ENCODE results near the gene SEMA4D. TPM values are rescaled to one million over a fixed set of nuclear protein-coding genes. Genes with fewer than 3 reads are reported as not detected.
A peak's percentile ranks its signal among the peaks of the same experiment; 100 is the strongest.

The SEMA4D gene
- total RNA-seq, 1 donor: 0.72 TPM

DNA sequence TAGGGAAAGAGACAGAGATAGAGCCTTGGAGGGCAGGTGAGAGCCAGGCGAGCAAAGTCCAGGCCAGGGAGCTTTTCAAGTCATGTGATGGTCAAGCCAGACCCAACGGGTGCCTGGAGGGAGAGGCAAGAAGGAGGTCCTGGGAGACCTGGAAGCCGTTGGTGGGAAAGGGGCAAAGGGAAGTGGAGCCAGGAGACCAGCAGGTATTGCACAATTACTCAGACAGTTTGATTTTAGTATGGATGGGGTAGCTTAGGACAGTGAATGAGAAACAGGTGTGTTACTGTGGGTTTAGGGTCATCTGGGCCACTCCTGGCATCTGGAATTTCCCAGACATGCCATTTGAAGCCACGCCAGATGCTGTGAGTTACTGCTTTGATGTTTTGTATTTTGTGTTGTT lies 174.5 kb downstream of the SEMA4D start:
- Histone ChIP-seq H3K4me3 (ENCODE audit: insufficient read depth, low read length) (no peak overlapping the region), H4K20me1 (ENCODE audit: insufficient read depth, low read length) (no peaks in the 10 kb centered on the region), H2AFZ (ENCODE audit: low read length) (no peak overlapping the region), H3K27ac (ENCODE audit: low read depth, low read length) (no peak overlapping the region), H3K4me1 (ENCODE audit: insufficient read depth, low read length) (peaks cover 11% of the 10 kb centered on the region), H3K27me3 (ENCODE audit: insufficient read depth, low read length) (no peaks in the 10 kb centered on the region), H3K36me3 (ENCODE audit: insufficient read depth, low read length) (peaks cover 25% of the 10 kb centered on the region), H3K79me2 (ENCODE audit: insufficient read depth, low read length) (peaks cover 61% of the 10 kb centered on the region), H3K4me2 (ENCODE audit: insufficient read depth, low read length) (no peak overlapping the region), H3K9me3 (ENCODE audit: low read depth, low read length) (no peaks in the 10 kb centered on the region)
- no peak for DNase-seq (ENCODE audit: insufficient read length, low spot score, missing footprints)
- TF ChIP-seq, protein P1, sequence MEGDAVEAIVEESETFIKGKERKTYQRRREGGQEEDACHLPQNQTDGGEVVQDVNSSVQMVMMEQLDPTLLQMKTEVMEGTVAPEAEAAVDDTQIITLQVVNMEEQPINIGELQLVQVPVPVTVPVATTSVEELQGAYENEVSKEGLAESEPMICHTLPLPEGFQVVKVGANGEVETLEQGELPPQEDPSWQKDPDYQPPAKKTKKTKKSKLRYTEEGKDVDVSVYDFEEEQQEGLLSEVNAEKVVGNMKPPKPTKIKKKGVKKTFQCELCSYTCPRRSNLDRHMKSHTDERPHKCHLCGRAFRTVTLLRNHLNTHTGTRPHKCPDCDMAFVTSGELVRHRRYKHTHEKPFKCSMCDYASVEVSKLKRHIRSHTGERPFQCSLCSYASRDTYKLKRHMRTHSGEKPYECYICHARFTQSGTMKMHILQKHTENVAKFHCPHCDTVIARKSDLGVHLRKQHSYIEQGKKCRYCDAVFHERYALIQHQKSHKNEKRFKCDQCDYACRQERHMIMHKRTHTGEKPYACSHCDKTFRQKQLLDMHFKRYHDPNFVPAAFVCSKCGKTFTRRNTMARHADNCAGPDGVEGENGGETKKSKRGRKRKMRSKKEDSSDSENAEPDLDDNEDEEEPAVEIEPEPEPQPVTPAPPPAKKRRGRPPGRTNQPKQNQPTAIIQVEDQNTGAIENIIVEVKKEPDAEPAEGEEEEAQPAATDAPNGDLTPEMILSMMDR (IDR thresholded peaks at IDR 0.05; ENCODE audit: extremely low read depth, low read depth, low read length): no peak

DNA sequence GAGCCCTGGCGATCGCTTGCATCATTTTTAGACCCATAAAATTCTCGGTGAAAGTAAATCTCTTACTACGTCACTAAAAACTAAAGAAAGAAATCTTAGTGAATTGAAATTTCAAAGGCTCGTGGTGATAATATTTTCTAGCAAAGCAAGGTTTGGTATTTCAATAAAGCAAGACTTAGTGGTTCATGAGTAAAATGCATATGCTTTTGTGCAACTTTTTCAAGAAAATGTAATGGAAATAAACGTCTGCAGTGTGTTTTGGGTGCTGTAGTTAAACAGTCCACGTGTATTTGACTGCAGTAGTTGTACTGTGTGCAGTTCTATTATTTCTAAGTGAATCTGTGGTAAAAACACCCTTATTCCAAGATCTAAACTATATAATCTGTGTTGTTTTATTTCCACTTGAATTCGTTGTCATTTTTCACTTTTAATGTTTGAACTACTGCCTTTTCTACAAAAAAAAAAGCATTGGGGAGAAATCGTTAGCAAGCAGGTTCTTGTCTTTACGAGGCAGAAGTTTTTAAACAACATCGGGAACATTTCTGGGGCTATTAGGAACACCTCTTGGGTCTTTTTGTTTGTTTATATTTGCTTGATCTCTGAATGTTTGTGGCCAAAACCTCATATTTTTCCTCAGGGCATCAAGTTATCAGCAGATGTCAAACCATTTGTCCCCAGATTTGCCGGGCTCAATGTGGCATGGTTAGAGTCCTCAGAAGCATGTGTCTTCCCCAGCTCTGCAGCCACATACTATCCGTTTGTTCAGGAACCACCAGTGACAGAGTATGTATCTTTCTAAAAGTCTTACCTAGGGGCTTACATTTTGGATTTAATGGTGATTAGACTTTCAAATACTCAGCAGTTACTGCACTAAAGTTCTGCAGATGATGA lies 178.7 kb downstream of the SEMA4D start:
- Histone ChIP-seq H3K27ac (ENCODE audit: low read depth, low read length) (peak overlapping the region; percentile 96), H2AFZ (ENCODE audit: low read length) (peak overlapping the region; percentile 52)

DNA sequence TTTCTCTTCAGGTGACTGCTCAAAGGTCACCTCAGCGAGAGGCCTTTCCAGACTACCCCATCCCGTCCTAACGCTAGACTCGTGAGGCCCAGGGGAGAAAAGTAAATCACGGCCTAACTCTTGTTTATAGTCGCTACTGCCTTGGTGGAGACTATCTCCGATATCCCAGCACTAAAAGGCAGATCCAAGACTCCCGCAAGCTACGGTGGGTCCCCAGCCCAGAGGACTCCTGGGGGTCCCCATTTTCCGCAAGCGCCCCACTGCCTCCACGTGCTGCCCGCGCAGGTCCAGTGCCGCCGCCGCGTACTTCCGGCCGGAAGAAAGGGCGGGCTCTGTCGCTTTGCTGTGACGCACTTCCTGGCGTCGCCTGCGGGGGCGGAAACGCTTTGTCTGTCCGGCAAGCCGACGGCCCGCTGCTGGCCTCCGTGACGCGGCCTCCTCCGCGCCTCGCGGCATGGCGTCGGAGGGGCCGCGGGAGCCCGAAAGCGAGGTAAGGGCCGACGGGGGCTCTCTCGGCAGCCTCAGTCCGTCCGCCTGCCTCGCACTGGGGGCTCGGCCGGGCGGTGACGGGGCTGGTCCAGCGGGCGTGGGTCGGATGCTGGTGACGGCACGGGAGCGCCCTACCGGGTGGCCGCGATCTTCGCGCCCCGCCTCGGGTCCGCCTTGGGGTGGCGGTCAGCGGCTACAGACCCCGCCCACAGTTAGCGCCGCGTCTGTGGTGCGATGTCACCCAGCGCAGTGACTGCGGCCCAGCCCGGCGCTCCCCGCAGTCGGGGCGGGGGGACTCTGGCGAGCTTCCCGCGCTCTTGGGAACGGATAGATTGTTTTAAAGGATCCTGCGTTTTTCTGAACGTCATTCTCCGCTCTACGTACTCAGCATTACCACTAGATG lies 179.5 kb downstream of the SEMA4D start, which contains the start of gene SECISBP2:
Gene SECISBP2 (plus strand): TSS at position 378 of the 892 bp plus-strand sequence. CDS start 77 bp downstream, at position 455.
- H3K4me3 ChIP-seq (ENCODE audit: insufficient read depth, low read length): peak within 1 kb of the TSS; percentile 78
- H3K79me2 ChIP-seq (ENCODE audit: insufficient read depth, low read length): peaks cover 80% of the 10 kb centered on the region
- H2AFZ ChIP-seq (ENCODE audit: low read length): peak within 1 kb of the TSS; percentile 59
- peaks cover 39% of the 10 kb centered on the region for H3K4me1 ChIP-seq (ENCODE audit: insufficient read depth, low read length)
- H4K20me1 ChIP-seq (ENCODE audit: insufficient read depth, low read length): peaks cover 4% of the 10 kb centered on the region
- DNase-seq (ENCODE audit: insufficient read length, low spot score, missing footprints): peak; percentile 95
- H3K4me2 ChIP-seq (ENCODE audit: insufficient read depth, low read length): peak within 1 kb of the TSS; percentile 85
- no peaks in the 10 kb centered on the region for H3K27me3 ChIP-seq (ENCODE audit: insufficient read depth, low read length)
- TF ChIP-seq, protein P1 (IDR thresholded peaks at IDR 0.05; ENCODE audit: extremely low read depth, low read depth, low read length): no peak
- H3K36me3 ChIP-seq (ENCODE audit: insufficient read depth, low read length): peaks cover 22% of the 10 kb centered on the region
- H3K9me3 ChIP-seq (ENCODE audit: low read depth, low read length): no peaks in the 10 kb centered on the region
- peak within 1 kb of the TSS; percentile 96 for H3K27ac ChIP-seq (ENCODE audit: low read depth, low read length)

More for the DNA sequence above, 178.7 kb downstream of the SEMA4D start:
- no peak for DNase-seq (ENCODE audit: insufficient read length, low spot score, missing footprints)
- Histone ChIP-seq H3K4me3 (ENCODE audit: insufficient read depth, low read length) (peak overlapping the region; percentile 78), H3K4me2 (ENCODE audit: insufficient read depth, low read length) (peak overlapping the region; percentile 85), H3K36me3 (ENCODE audit: insufficient read depth, low read length) (peaks cover 27% of the 10 kb centered on the region), H4K20me1 (ENCODE audit: insufficient read depth, low read length) (no peaks in the 10 kb centered on the region), H3K9me3 (ENCODE audit: low read depth, low read length) (no peaks in the 10 kb centered on the region), H3K27me3 (ENCODE audit: insufficient read depth, low read length) (no peaks in the 10 kb centered on the region), H3K4me1 (ENCODE audit: insufficient read depth, low read length) (peaks cover 30% of the 10 kb centered on the region), H3K79me2 (ENCODE audit: insufficient read depth, low read length) (peaks cover 80% of the 10 kb centered on the region)
- TF ChIP-seq, protein P1 (IDR thresholded peaks at IDR 0.05; ENCODE audit: extremely low read depth, low read depth, low read length): peak; percentile 89

All from osteoblast (primary cell).